Measurements from ENCODE around the gene MLLT3. TPM values are rescaled to one million over a fixed set of nuclear protein-coding genes. Genes with fewer than 3 reads are reported as not detected.

Gene MLLT3
- total RNA-seq, 2 experiments from 2014 or later, result 53.4 to 57.5 TPM

DNA sequence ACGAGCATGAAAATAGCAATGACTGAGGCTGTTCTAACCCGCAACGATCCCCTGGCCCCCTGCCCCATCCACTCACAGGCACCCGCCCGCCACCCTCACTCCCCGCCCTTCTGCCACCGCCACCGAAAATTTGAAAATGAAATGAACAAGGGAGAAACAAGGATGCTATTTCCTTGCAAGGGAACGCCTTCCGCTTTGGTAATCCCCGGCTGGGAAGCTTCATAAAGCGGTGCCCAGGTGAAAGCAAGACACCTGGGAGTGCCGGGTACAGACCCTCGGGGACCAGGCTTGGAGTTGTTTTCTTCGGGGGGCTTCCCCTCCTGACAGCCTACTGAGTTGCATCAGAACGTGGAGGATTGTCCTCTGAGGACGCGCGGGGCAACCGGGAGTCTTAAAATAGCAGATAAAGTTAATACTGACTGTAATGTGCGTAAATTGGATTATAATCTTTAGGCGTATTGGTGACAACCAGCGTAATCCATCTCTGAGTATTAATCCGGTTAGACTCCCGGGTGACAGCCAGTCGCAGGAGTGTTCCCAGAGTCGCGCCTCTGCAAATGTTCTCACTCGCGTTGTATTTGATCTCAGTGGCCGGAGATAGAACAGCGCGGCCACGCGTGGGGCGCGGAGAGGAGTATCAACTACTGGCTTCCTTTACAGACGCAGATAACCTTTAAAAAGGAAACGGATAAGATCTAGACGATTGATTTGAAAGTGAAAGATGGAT lies 885 bp upstream of the MLLT3 start:
- ChIA-PET POLR2A (interaction anchor here (0.9 to 4.2 kb wide), 22 partner anchors 13 to 677 kb away, joined by 3 to 92 read pairs (median 9); partner anchors contain the start of genes FOCAD and HACD4), CTCF (interaction anchor here (0.9 to 2.8 kb wide), 19 partner anchors 10 to 677 kb away, joined by 3 to 19 read pairs (median 7); partner anchors contain the start of gene FOCAD)
- Mint-ChIP-seq H3K4me1 (peaks cover 37% of the 10 kb centered on the region), H3K27ac (peak overlapping the region; percentile 92), H3K36me3 (ENCODE audit: low read depth) (peaks cover 28% of the 10 kb centered on the region), H3K9me3 (no peaks in the 10 kb centered on the region), H3K4me3 (peak overlapping the region; percentile 91), H3K27me3 (no peaks in the 10 kb centered on the region)
- DNase-seq, result peak; percentile 75

DNA sequence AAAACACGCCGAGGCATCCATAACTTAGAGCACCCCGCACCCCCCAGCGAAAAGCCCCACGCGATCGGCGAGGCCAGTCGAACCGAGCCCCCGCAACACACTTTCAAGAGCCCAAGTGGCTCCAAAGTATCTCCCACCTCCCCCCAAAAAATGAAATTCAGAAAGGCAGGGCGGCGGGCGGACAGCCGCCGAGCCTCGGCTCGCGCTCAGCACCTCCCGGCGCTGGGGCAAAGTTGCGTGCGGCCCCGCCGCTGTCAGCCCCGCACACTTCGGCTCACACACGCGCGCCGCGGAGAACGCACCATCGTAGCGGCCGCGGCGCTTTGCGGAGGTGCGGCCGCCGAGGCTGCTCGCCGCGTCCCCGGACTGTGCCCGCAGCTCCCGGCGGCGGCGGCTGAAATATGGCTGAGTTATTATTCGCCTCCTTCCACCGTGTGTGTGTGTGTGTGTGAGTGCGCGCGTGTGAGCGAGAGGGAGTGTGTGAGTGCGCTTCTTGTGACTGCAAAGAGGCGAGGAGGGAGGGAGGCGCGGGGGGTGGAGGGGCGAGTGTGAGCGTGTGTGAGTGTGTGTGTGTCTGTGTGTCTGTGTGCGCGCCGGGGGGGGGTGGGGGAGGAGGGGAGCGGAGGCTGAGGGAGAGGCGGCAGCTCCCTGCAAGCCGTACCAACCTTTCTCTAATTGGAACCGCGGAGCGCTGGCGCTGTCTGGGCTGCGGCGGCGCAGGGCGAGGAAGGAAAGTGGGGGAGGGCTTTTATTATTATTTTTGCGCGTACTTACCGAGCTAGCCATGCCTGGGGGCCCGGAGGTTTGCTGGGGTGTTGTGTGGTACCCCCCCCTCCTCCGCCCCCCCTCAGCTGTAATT lies 599 bp downstream of the MLLT3 start:
- ChIA-PET CTCF (interaction anchor here (0.8 to 2.8 kb wide), 20 partner anchors 9 to 676 kb away, joined by 3 to 19 read pairs (median 6); partner anchors contain the start of gene FOCAD), POLR2A (interaction anchor here (0.5 to 4.2 kb wide), 37 partner anchors 12 to 957 kb away, joined by 3 to 92 read pairs (median 5); partner anchors contain the start of genes FOCAD and HACD4)
- Mint-ChIP-seq H3K36me3 (ENCODE audit: low read depth) (peaks cover 28% of the 10 kb centered on the region), H3K27ac (peak overlapping the region; percentile 92), H3K9me3 (no peaks in the 10 kb centered on the region), H3K4me1 (peaks cover 42% of the 10 kb centered on the region), H3K4me3 (peak overlapping the region; percentile 91), H3K27me3 (no peaks in the 10 kb centered on the region)
- DNase-seq, result peak; percentile 73

DNA sequence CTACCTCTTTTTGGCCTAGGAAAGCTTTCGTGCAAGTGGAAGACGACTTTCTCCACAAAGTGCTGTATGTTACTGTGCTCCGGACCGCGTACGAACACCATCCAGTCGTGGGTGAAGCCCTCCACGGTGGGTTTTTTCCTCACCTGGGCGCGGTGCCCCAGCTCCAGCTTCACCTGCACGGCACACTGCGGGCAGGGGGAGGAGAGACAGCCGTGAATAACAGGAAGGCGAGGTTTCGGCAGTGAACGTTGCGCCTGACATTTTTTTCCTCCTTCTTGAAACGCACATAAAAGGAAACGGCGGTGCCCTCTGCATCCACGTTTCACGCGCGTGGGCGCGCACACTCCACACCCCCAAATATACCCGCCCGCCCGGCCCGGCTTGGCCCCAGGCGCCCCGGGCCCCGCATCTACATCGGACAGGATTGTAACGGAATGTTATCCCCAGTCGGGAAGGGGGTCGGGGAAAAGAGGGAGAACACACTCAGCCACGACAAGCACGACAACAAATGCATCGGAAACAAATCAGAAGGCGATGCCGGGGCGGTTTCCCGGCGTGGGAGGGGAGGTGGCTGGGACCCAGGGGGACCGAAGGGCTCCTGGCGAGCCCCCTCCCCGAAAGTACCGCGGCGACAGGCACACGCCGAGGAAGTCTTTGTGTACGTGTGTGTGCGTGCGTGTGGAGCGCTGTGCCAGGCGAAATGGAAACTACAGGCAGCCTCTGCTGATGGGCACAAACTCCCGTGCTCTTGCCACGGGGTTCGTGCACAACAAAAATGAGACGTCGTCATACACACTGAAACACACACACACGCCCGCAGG lies 1.4 kb downstream of the MLLT3 start:
- no peaks in the 10 kb centered on the region for H3K9me3 Mint-ChIP-seq
- H3K4me3 Mint-ChIP-seq, result peak overlapping the region; percentile 91
- peak; percentile 50 for DNase-seq
- CTCF ChIA-PET, result interaction anchor here (1.9 to 2.8 kb wide), 3 partner anchors 16 to 64 kb away, joined by 7 to 16 read pairs (median 16); partner anchors contain the start of gene FOCAD
- peaks cover 28% of the 10 kb centered on the region for H3K36me3 Mint-ChIP-seq (ENCODE audit: low read depth)
- POLR2A ChIA-PET, result interaction anchor here (0.8 to 4.2 kb wide), 11 partner anchors 11 to 411 kb away, joined by 3 to 92 read pairs (median 19); partner anchors contain the start of genes FOCAD and HACD4
- peak overlapping the region; percentile 91 for H3K27ac Mint-ChIP-seq
- H3K27me3 Mint-ChIP-seq, result no peaks in the 10 kb centered on the region
- H3K4me1 Mint-ChIP-seq, result peaks cover 46% of the 10 kb centered on the region

GRCh38 chr9:20619487-20620200 lies 2.7 kb downstream of the MLLT3 start:
- H3K9me3 Mint-ChIP-seq, result no peaks in the 10 kb centered on the region
- H3K27me3 Mint-ChIP-seq, result no peaks in the 10 kb centered on the region
- DNase-seq, result no peak
- H3K27ac Mint-ChIP-seq, result no peak overlapping the region
- peaks cover 33% of the 10 kb centered on the region for H3K36me3 Mint-ChIP-seq (ENCODE audit: low read depth)
- CTCF ChIA-PET, result interaction anchor here (0.9 kb wide), 1 partner anchor 322 kb away, joined by 3 read pairs; no protein-coding TSS in a partner anchor
- H3K4me3 Mint-ChIP-seq, result peak overlapping the region; percentile 73
- peaks cover 47% of the 10 kb centered on the region for H3K4me1 Mint-ChIP-seq
- POLR2A ChIA-PET, result interaction anchor here (0.6 to 1.2 kb wide), 6 partner anchors 11 to 225 kb away, joined by 3 to 5 read pairs (median 3); partner anchors contain the start of gene FOCAD

DNA sequence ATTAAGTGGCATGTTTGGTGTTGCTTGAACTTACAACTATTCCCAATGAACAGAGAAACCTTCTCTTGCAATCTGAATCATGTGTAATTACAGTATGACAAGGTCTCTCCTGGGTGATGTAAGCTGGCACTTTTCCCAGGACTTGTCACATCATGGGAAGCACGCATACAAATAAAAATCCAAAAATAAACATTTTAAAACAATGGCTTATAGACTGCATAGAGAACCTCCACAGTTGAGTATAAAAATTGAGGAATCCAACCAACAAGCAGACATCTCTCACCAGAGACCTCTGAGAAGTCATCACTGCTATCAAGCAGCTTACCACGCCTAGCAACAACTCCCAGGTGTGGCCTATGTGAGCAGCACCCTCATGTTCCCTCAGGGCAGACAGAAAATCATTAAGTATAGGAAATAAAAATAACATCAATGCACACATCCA lies 3.9 kb downstream of the MLLT3 start:
- no peaks in the 10 kb centered on the region for H3K9me3 Mint-ChIP-seq
- DNase-seq, result no peak
- H3K36me3 Mint-ChIP-seq (ENCODE audit: low read depth), result peaks cover 33% of the 10 kb centered on the region
- H3K27me3 Mint-ChIP-seq, result no peaks in the 10 kb centered on the region
- no peak overlapping the region for H3K27ac Mint-ChIP-seq
- ChIA-PET CTCF (interaction anchor here (1.0 to 1.4 kb wide), 3 partner anchors 8 to 619 kb away, joined by 3 to 4 read pairs (median 4); no protein-coding TSS in a partner anchor), POLR2A (interaction anchor here (1.0 to 1.5 kb wide), 2 partner anchors 13 to 66 kb away, joined by 4 to 5 read pairs; partner anchors contain the start of gene FOCAD)
- peaks cover 39% of the 10 kb centered on the region for H3K4me1 Mint-ChIP-seq
- no peak overlapping the region for H3K4me3 Mint-ChIP-seq

GRCh38 chr9:20616808-20617207 lies 5.5 kb downstream of the MLLT3 start:
- peaks cover 46% of the 10 kb centered on the region for H3K4me1 Mint-ChIP-seq

GRCh38 chr9:20614602-20615216 lies 7.6 kb downstream of the MLLT3 start:
- POLR2A ChIA-PET, result interaction anchor here (1.1 kb wide), 1 partner anchor 9 kb away, joined by 3 read pairs; no protein-coding TSS in a partner anchor
- no peaks in the 10 kb centered on the region for H3K9me3 Mint-ChIP-seq
- H3K4me3 Mint-ChIP-seq, result no peak overlapping the region
- peaks cover 27% of the 10 kb centered on the region for H3K36me3 Mint-ChIP-seq (ENCODE audit: low read depth)
- peaks cover 52% of the 10 kb centered on the region for H3K4me1 Mint-ChIP-seq
- no peak overlapping the region for H3K27ac Mint-ChIP-seq
- H3K27me3 Mint-ChIP-seq, result no peaks in the 10 kb centered on the region
- DNase-seq, result no peak
- CTCF ChIA-PET, result interaction anchor here (1.3 to 2.9 kb wide), 2 partner anchors 8 to 10 kb away, joined by 3 to 13 read pairs; partner anchors contain the start of gene MLLT3

More at GRCh38 chr9:20616808-20617207, 5.5 kb downstream of the MLLT3 start:
- ChIA-PET POLR2A (no interaction called here), CTCF (interaction anchor here (1.5 kb wide), 1 partner anchor 68 kb away, joined by 4 read pairs; the partner anchor contains the start of gene FOCAD)
- Mint-ChIP-seq H3K9me3 (no peaks in the 10 kb centered on the region), H3K4me3 (no peak overlapping the region), H3K36me3 (ENCODE audit: low read depth) (peaks cover 37% of the 10 kb centered on the region), H3K27me3 (no peaks in the 10 kb centered on the region), H3K27ac (no peak overlapping the region)
- no peak for DNase-seq

- no peaks in the 10 kb centered on the region for H3K27me3 Mint-ChIP-seq
- no peak overlapping the region for H3K27ac Mint-ChIP-seq
- H3K4me1 Mint-ChIP-seq, result peaks cover 50% of the 10 kb centered on the region
- H3K9me3 Mint-ChIP-seq, result no peaks in the 10 kb centered on the region
- ChIA-PET CTCF (interaction anchor here (0.7 to 2.9 kb wide), 2 partner anchors 11 to 272 kb away, joined by 3 to 13 read pairs; partner anchors contain the start of gene MLLT3), POLR2A (no interaction called here)
- peaks cover 20% of the 10 kb centered on the region for H3K36me3 Mint-ChIP-seq (ENCODE audit: low read depth)
- DNase-seq, result no peak
- no peak overlapping the region for H3K4me3 Mint-ChIP-seq
Measured at GRCh38 chr9:20611691-20612287, 10.5 kb downstream of the MLLT3 start.

- ChIA-PET POLR2A (interaction anchor here (2.6 kb wide), 1 partner anchor 12 kb away, joined by 23 read pairs; the partner anchor contains the start of gene MLLT3), CTCF (interaction anchor here (1.2 to 2.4 kb wide), 3 partner anchors 12 to 540 kb away, joined by 3 to 8 read pairs (median 3); partner anchors contain the start of gene MLLT3)
- H3K4me3 Mint-ChIP-seq, result no peak overlapping the region
- peaks cover 51% of the 10 kb centered on the region for H3K4me1 Mint-ChIP-seq
- H3K36me3 Mint-ChIP-seq (ENCODE audit: low read depth), result peaks cover 20% of the 10 kb centered on the region
- no peak for DNase-seq
- H3K27me3 Mint-ChIP-seq, result no peaks in the 10 kb centered on the region
- no peaks in the 10 kb centered on the region for H3K9me3 Mint-ChIP-seq
- no peak overlapping the region for H3K27ac Mint-ChIP-seq
Measured at GRCh38 chr9:20610591-20610990, 11.7 kb downstream of the MLLT3 start.

- Mint-ChIP-seq H3K4me3 (no peak overlapping the region), H3K4me1 (peaks cover 56% of the 10 kb centered on the region), H3K36me3 (ENCODE audit: low read depth) (peaks cover 14% of the 10 kb centered on the region), H3K9me3 (no peaks in the 10 kb centered on the region), H3K27ac (no peak overlapping the region), H3K27me3 (no peaks in the 10 kb centered on the region)
- POLR2A ChIA-PET, result interaction anchor here (1.0 to 2.6 kb wide), 3 partner anchors 11 to 14 kb away, joined by 3 to 23 read pairs (median 4); partner anchors contain the start of gene MLLT3
- no peak for DNase-seq
- CTCF ChIA-PET, result interaction anchor here (1.0 to 2.4 kb wide), 2 partner anchors 14 to 673 kb away, joined by 3 to 8 read pairs; partner anchors contain the start of gene MLLT3
Measured at GRCh38 chr9:20608582-20608981, 13.7 kb downstream of the MLLT3 start.

Data from activated CD4-positive, alpha-beta memory T cell treated with anti-CD3 and anti-CD28 coated beads, Interleukin-2, amount 10 ng/mL, durations not matched to agents 7 days and 5 days (primary cell).